Activated naive CD4-positive, alpha-beta T cell treated with anti-CD3 and anti-CD28 coated beads, Interleukin-2, amount 50 U/mL, for 16 hours (primary cell): Measurements from ENCODE around the gene PRPF40B.
"Not testable (repeated sequence)": the region's sequence is repeated elsewhere in the genome, so short reads cannot be mapped to it uniquely, and the experiment has no call there.

Experiments used
- DNase-seq: peaks from one replicate; pipeline ENCODE4 v3.0.0-alpha.2; 2020

PRPF40B gene

GRCh38 chr12:49609875-49610154, 13.5 kb upstream of the PRPF40B start:
- DNase-seq: no peak

DNA sequence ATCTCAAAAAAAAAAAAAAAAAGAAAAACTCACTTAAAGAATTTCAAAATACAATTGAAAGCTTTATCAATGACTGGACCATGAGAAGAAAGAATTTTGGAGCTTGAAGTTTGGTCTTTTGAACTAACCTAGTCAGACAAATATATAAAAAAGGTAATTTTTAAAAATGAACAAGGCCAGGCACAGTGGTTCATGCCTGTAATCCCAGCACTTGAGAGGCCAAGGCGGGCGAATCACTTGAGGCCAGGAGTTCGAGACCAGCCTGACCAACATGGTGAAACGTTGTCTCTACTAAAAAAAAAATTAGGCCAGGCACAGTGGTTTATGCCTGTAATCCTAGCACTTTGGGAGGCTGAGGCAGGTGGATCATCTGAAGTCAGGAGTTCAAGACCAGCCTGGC, 12.6 kb upstream of the PRPF40B start:
- not testable (repeated sequence) for DNase-seq

GRCh38 chr12:49612210-49612609, 11.2 kb upstream of the PRPF40B start:
- no peak for DNase-seq

- DNase-seq: no peak
These were observed 7.6 kb upstream of the PRPF40B start for GRCh38 chr12:49615725-49616124.

GRCh38 chr12:49616533-49617219, 6.7 kb upstream of the PRPF40B start:
- no peak for DNase-seq

DNA sequence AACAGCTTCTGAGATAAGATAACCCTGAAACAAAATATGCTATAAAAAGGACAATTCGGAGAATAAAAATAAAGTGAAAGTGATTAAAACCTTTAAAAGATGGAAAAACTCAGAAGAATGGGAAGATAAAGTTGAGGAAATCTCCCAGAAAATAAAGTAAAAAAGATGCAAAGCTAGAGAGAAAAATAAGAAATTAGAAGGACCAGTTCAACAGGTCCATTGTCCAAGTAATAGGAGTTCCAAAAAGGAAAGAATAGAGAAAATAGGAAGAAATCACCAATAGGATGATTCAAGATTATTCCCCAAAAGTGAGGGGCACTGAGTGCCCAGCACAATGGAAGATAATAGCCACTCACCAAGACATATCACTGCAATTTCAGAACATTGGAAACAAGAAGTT, 4.8 kb upstream of the PRPF40B start:
- DNase-seq: no peak

DNA sequence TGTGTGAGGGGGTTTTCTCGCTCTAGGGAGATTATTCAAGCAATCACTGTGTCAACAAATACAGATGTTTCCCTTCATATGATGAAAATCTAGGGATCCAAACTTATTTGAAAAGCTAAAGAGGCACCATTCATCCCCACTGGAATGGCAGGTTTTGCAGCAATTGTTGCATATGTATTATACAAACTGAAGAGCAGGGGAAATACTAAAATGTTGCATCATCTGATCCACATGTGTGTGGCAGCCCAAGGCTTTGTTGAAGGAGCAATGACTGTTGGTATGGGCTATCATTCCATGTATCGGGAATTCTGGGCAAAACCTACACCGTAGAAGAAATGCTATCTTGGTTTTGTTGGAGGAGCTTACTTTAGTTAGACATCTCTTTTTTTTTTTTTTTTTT, 4.1 kb upstream of the PRPF40B start:
- DNase-seq: no peak

DNA sequence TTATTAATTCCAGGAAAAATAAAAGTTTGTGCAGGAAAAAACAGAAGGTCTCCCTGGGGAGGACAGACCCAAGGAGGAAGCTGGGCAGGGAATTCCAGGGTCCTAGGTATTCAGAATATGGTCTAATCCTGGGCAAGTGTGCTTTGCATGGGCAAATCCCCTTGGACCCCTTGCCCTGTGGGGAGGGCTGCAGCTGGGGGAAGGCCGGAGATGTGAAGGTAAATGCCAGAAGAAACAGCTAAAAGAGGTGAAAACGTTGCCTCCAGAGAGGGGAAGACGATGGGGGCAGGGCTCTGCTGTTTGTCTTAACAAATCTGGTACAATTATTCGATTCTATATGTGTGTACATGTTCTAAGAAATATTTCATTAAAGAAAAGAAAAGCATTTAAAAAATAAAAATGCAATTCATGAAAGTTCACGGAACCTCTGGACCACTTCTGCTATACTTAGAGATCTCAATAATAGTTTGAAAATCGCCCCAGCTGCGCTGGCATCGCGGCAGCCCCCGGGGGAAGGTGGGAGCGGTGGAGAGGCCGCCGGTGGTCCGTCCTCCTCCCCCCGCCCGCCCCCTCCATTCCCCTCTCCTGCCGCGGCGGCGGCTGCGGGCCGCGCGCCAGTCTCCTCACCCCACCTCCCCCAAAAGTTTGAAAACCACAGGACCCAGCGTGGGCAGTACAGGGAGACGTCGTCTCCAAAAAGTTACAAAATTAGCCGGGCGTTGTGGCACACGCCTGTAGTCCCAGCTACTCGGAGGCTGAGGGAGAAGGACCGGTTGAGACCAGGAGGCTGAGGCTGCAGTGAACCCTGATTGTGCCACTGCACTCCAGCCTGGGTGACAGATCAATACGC, 1.5 kb upstream of the PRPF40B start:
- no peak for DNase-seq

GRCh38 chr12:49622501-49623141, 740 bp upstream of the PRPF40B start:
- peak; percentile 43 for DNase-seq

GRCh38 chr12:49624921-49625577, 1.7 kb downstream of the PRPF40B start:
- no peak for DNase-seq

DNA sequence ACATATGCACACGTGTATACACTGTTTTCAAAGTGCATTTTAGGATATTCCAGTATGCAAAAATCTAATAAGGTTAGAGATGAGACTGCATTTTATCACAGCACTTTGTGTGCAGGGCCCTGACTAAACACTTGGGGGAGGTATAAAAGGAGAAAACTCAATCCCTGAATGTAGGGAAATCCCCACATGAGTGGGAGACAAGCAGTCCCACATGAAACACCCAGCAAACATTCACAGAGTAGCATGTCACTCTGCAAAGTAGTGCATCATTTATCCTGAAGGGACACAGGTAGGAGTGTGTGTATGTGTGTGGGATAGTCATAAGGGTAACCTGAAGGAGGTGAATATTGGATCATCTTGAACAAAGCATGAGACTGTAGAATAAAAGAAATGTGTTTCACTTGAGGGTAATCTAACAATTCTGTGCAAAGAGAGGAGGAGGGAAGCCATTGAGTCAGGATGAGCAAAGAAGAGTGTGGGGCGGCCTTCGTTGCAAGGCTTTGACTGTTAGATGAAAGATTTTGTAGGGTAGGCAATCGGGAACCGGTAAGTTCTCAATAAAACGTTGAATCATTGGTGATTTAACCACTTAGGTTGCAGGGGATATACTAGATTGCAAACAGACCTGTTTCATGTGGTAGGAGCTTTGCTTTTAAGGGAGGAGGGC, 2.9 kb downstream of the PRPF40B start:
- DNase-seq: peak; percentile 41

- DNase-seq: no peak
These were observed 3.5 kb downstream of the PRPF40B start for GRCh38 chr12:49626836-49627235.

DNA sequence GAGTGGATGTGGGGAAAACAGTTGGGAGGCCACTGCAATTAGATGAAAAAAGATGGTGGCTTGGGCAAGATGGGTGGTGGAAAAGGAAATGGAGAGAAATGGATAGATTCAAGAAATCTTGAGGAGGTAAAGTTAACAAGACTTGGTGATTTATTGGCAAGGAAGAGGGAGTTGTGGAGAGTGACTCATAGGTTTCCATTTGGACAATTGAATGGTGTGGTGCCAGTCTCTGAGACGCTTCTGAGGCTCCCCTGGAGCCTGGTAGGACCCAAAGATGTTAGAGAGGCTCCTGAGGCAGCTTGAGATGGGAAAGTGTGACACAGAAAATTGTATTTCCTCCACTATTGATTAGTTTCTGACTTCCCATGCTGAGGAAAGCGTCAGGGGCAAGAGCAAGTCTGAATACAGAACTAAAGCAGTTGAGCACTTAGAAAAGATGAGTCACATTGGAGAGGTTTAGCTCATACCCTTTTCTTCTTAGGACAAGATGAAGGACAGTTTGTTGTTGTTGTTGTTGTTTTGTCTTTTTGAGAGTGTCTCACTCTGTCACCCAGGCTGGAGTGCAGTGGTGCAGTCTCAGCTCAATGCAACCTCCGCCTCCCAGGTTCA, 4.5 kb downstream of the PRPF40B start:
- no peak for DNase-seq

DNA sequence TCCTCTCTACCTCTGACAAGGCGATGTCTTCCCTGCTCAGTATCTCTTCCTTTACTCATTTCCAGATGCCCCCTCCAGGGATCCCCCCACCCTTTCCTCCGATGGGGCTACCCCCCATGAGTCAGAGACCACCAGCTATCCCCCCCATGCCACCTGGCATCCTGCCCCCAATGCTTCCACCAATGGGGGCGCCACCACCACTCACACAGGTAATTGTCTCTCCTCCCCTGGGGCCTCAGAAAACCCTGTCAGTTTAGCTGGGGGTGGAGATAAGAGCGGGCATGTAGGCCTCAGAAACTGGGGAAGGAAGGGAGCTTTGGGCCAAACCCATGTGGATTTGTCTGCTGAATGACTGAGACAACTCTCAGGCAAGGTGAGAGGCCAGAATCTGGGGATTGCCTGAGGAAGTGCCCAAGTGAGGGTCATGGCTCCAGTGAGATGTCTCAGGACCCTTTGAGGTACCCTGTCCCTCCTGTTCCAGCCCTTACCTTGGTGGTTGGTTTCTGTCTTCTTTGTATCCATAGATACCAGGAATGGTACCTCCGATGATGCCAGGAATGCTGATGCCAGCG, 8.1 kb downstream of the PRPF40B start:
- DNase-seq: no peak

- no peak for DNase-seq
These were observed 9.0 kb downstream of the PRPF40B start for GRCh38 chr12:49632401-49632800.

DNA sequence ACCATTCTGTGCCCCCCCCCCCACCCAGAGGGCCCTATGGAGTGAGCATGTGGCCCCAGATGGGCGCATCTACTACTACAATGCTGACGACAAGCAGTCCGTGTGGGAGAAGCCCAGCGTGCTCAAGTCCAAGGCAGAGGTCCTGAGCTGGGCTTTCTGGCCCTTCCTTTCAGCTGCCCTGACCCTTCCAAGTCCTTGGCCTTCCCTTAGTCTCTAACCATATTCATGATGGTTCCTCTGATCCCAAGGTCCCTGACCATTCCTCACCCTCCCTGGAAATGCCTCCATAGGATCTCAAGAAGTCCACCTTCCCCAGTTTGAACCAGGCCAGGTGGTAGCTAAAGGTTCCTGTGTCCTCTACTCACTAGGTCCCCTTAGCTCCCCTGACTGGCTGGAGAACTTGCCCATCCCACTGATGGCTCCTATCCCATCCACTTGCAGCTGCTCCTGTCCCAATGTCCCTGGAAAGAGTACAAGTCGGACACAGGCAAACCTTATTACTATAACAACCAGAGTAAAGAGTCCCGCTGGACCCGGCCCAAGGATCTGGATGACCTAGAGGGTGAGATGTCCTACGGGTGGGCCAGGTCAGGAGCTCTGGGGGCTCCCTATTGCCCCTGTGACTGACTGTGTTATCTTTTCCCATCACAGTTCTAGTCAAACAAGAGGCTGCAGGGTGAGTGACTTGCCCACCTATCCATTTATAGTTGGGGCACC, 9.8 kb downstream of the PRPF40B start:
- DNase-seq: no peak

- DNase-seq: no peak
These were observed 10.5 kb downstream of the PRPF40B start for GRCh38 chr12:49633703-49634345.

GRCh38 chr12:49635036-49635435, 11.7 kb downstream of the PRPF40B start:
- no peak for DNase-seq

DNA sequence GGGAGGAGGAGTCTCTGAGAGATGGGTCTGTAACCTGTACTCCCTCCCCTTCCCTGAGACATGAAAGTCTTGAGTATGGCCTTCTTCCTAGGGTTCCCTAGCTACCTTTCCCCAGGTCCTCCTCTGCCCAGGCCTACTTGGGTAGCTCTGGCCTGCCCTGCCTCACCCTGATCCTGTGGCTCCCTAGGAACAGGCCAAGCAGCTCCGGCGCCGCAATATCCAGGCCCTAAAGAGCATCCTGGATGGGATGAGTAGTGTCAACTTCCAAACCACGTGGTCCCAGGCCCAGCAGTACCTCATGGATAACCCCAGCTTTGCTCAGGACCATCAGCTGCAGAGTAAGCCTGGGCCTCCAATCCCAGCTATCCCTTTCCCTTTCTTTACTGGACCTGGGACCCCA, 12.3 kb downstream of the PRPF40B start:
- no peak for DNase-seq

DNA sequence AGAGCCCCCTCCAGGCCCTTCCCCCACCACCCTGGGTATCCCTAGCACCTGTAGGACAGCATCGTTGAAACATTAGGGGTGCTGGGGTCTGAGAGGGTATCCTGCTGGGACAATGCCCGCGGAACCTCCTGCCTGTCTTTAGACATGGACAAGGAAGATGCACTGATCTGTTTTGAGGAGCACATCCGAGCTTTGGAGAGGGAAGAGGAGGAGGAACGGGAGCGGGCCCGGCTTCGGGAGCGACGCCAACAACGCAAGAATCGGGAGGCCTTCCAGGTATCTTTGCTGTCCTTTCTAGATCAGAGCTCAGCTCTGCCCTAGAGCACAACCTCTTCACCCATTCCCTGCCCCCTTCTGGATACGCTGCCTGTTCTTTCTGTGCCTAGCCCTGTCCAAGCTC, 13.2 kb downstream of the PRPF40B start:
- DNase-seq: no peak
